Caki2 (cell line): Measurements from ENCODE around the gene PLAAT5. TPM values are rescaled to one million over a fixed set of nuclear protein-coding genes. Genes with fewer than 3 reads are reported as not detected.
A peak's percentile ranks its signal among the peaks of the same experiment; 100 is the strongest.

Source experiments
- DNase-seq: peaks from one replicate; pipeline ENCODE4 v3.0.0-alpha.2; 2015; ENCODE audit warnings: low read depth
- in situ Hi-C: cut with HindIII; loops from 2 replicates; pipeline ENCODE4 v1.10.0; 2016; ENCODE audit warnings: low sequenced_read_pairs, low pct_unique_long_range_greater_than_20kb, mixed read lengths
- total RNA-seq: library from RNA; depleted of rRNA; stranded (reverse); fragments of >200 nt; shearing (Covaris generic); gene quantifications from 2 replicates; pipeline ENCODE4 v1.2.3, GENCODE V29; 2014; ENCODE audit warnings: low replicate concordance

The PLAAT5 gene
- total RNA-seq, 1 experiment from 2014 or later = 2.3 TPM

- no peak for DNase-seq
- in situ Hi-C loops = no loop called here
Measured at GRCh38 chr11:63494975-63495374, 4.0 kb upstream of the PLAAT5 start.

GRCh38 chr11:63493127-63493526, 2.2 kb upstream of the PLAAT5 start:
- in situ Hi-C loops = no loop called here
- no peak for DNase-seq

DNA sequence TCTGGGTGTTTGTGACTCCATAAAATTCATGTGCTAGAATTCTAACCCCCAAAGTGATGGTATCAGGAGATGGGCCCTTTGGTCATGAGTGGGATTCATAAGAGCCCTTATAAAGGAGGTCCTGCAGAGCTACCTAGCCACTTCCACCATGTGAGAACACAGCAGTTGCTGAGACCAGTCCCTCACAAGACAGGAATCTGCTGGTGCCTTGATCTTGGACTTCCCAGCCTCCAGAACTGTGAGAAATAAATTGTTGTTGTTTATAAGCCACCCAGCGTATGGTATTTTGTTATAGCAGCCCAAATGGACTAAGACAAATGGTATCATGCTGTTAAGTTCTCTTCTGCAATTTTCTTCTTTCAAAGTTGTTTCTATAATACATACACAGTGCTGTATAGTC, 1.5 kb upstream of the PLAAT5 start:
- no peak for DNase-seq
- in situ Hi-C loops = no loop called here

GRCh38 chr11:63491636-63492372, 837 bp upstream of the PLAAT5 start:
- DNase-seq = no peak
- in situ Hi-C loops = no loop called here

DNA sequence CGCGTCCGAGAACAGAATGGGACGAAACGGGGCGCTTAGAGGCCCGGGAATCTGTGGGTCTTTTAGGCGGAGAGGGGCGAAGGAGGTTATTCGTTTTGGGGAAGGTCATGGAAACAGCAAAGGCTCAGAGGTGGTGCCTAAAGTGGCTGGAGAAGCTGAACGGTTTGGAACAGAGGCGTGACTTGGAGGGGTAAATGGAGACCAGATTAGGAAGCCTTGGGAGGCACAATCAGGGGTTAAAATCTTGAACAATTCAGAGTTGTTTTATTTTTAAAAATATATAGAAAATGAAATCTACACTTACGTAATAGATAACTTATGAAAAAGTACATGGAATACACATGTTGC, 247 bp upstream of the PLAAT5 start:
- DNase-seq = no peak
- in situ Hi-C loops = no loop called here

- in situ Hi-C loops = no loop called here
- no peak for DNase-seq
Measured at GRCh38 chr11:63489879-63490278, 1.1 kb downstream of the PLAAT5 start.

GRCh38 chr11:63488789-63489188, 2.2 kb downstream of the PLAAT5 start:
- in situ Hi-C loops = no loop called here
- DNase-seq = no peak

DNA sequence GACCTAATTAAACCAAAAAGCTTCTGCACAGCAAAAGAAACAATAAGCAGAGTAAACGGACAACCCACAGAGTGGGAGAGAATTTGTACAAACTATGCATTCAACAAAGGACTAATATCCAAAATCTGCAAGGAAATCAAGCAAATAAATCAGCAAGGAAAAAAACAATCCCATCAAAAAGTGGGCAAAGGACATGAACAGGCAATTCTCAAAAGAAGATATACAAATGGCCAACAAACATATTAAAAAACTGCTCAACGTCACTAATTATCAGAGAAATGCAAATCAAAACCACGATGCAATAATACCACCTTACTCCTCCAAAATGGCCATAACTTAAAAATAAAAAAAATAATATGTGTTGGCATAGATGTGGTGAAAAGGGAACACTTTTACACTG, 5.2 kb downstream of the PLAAT5 start:
- in situ Hi-C loops = no loop called here

GRCh38 chr11:63480039-63480438, 10.9 kb downstream of the PLAAT5 start:
- no peak for DNase-seq
- in situ Hi-C loops = no loop called here

More for the DNA sequence above, 5.2 kb downstream of the PLAAT5 start:
- DNase-seq = no peak

GRCh38 chr11:63478896-63479295, 12.1 kb downstream of the PLAAT5 start:
- in situ Hi-C loops = no loop called here

DNA sequence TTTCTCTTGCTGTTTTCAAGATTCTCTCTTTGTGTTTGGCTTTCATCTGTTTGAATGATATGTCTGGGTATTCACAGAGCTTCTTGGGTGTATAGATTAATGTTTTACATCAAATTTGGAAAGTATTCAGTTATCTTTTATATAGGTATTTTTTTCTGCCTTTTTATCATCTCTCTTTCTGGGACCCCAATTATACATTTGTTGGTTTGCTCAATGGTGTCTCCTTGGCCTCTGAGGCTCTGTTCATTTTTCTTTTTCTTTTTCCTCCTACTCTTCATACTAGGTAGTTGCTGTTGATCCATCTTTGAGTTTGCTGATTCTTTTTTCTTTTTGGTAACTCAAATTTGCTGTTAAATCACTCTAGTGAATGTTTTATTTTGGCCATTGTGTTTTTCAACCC, 14.3 kb downstream of the PLAAT5 start:
- in situ Hi-C loops = no loop called here

More at GRCh38 chr11:63478896-63479295, 12.1 kb downstream of the PLAAT5 start:
- peak; percentile 73 for DNase-seq

GRCh38 chr11:63472372-63472771, 18.6 kb downstream of the PLAAT5 start:
- in situ Hi-C loops = no loop called here
- no peak for DNase-seq

More for the DNA sequence above, 14.3 kb downstream of the PLAAT5 start:
- DNase-seq = peak; percentile 8

- no peak for DNase-seq
- in situ Hi-C loops = no loop called here
Measured at GRCh38 chr11:63470311-63470710, 20.7 kb downstream of the PLAAT5 start.

- in situ Hi-C loops = no loop called here
- DNase-seq = no peak
Measured at GRCh38 chr11:63462137-63462536, 28.8 kb downstream of the PLAAT5 start.

DNA sequence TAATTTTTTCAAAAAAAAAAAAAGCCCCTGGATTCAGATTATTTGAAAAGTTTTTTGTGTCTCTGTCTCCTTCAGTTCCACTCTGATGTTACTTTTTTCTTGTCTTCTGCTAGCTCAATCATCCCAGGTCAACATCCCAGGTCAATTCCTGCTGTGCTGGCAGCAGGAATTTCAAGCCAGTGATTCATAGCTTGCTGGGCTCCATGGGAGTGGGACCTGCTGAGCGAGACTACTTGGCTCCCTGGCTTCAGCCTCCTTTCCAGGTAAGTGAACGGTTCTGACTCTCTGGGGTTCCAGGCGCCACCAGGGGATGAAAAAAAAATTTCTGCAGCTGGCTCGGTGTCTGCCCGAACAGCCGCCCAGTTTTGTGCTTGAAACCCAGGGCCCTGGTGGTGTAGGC, 31.4 kb downstream of the PLAAT5 start:
- in situ Hi-C loops = no loop called here
- DNase-seq = no peak

GRCh38 chr11:63448646-63449045, 42.3 kb downstream of the PLAAT5 start:
- DNase-seq = no peak
- in situ Hi-C loops = no loop called here

- in situ Hi-C loops = no loop called here
- DNase-seq = peak; percentile 16
Measured at GRCh38 chr11:63445720-63446119, 45.2 kb downstream of the PLAAT5 start.

- in situ Hi-C loops = no loop called here
- no peak for DNase-seq
Measured at GRCh38 chr11:63445118-63445517, 45.8 kb downstream of the PLAAT5 start.

- in situ Hi-C loops = no loop called here
- no peak for DNase-seq
Measured at GRCh38 chr11:63444160-63444559, 46.8 kb downstream of the PLAAT5 start.

DNA sequence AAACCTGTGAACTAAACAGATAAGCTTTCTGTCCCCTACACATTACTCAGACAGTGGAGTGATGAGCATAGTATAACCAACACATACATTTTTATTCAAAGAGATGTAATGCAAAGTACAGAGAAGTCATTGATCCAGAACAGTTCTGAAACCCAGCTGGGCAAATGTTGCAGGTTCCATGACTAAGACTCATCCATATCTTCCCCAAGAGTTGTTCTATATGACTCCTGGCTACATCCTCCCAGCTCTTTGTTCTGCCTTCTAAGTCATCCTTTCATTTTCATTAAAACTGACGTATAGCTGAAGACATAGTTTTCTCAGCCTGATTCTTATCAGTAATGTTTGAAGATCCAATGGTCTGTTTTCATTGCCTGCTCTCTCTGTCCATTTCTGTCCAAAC, 47.3 kb downstream of the PLAAT5 start:
- DNase-seq = no peak
- in situ Hi-C loops = no loop called here
